ENCODE results near the gene POLR1H.

DNA sequence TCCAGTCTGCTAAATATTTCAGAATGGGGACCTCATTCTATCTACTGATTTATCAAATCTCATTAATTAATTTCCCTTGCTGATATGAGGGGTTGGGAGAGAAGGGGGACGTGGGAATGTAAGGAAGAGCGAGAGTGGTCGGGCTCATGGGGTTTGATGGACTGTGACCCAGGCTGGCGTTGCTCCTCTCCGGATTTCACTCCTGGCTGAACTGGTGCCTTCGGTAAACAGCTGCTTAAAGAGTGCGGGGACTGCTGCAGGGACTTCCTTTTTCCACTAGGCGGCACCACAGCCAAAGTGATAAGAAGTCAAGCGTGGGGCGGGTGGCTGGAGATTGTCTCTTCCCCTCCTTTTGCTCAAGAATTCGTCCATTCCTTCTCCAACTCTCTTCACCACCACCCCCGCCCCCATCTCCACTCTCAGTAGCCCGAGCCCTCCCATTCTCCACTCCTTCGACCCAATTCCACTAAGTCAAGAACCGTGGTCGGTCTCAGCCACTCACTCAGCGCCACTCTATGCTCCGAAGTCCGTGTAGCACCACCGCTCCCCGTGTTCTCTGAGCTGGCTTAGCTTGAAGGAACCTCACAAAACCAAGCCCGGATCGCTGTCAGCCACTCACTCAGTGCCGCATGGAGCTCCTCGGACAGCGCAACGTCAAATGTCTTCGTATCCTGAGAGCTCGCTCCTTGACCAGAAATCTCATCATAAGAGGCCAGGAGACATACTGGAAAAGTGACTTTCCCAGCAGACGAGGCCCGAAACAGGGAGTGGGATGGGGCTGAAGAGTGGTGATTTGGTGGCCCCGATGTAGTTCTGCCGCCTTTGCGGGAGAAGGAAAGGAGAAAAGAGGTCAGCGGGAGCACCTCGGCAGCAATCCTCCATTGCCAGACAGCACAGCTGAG is 42.2 kb downstream of the POLR1H start:
- TF ChIP-seq, protein P1, sequence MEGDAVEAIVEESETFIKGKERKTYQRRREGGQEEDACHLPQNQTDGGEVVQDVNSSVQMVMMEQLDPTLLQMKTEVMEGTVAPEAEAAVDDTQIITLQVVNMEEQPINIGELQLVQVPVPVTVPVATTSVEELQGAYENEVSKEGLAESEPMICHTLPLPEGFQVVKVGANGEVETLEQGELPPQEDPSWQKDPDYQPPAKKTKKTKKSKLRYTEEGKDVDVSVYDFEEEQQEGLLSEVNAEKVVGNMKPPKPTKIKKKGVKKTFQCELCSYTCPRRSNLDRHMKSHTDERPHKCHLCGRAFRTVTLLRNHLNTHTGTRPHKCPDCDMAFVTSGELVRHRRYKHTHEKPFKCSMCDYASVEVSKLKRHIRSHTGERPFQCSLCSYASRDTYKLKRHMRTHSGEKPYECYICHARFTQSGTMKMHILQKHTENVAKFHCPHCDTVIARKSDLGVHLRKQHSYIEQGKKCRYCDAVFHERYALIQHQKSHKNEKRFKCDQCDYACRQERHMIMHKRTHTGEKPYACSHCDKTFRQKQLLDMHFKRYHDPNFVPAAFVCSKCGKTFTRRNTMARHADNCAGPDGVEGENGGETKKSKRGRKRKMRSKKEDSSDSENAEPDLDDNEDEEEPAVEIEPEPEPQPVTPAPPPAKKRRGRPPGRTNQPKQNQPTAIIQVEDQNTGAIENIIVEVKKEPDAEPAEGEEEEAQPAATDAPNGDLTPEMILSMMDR (conservative IDR thresholded peaks at IDR 0.05; ENCODE audit: low read depth in 2 of 2), result peak; percentile 72 to 92
- no peak for TF ChIP-seq POLR2AphosphoS5 (IDR thresholded peaks at IDR 0.05; ENCODE audit: low read depth)
- TF ChIP-seq EZH2phosphoT487 (IDR thresholded peaks at IDR 0.05; ENCODE audit: unreplicated experiment), result no peak
- peak; percentile 46 for TF ChIP-seq EZH2 (IDR thresholded peaks at IDR 0.05; ENCODE audit: low read depth, unreplicated experiment)
- TF ChIP-seq, protein P2, sequence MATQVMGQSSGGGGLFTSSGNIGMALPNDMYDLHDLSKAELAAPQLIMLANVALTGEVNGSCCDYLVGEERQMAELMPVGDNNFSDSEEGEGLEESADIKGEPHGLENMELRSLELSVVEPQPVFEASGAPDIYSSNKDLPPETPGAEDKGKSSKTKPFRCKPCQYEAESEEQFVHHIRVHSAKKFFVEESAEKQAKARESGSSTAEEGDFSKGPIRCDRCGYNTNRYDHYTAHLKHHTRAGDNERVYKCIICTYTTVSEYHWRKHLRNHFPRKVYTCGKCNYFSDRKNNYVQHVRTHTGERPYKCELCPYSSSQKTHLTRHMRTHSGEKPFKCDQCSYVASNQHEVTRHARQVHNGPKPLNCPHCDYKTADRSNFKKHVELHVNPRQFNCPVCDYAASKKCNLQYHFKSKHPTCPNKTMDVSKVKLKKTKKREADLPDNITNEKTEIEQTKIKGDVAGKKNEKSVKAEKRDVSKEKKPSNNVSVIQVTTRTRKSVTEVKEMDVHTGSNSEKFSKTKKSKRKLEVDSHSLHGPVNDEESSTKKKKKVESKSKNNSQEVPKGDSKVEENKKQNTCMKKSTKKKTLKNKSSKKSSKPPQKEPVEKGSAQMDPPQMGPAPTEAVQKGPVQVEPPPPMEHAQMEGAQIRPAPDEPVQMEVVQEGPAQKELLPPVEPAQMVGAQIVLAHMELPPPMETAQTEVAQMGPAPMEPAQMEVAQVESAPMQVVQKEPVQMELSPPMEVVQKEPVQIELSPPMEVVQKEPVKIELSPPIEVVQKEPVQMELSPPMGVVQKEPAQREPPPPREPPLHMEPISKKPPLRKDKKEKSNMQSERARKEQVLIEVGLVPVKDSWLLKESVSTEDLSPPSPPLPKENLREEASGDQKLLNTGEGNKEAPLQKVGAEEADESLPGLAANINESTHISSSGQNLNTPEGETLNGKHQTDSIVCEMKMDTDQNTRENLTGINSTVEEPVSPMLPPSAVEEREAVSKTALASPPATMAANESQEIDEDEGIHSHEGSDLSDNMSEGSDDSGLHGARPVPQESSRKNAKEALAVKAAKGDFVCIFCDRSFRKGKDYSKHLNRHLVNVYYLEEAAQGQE (IDR thresholded peaks at IDR 0.05; ENCODE audit: unreplicated experiment), result no peak
- no peak for TF ChIP-seq CREB1 (CRISPR knock-in tag; IDR thresholded peaks at IDR 0.05; ENCODE audit: low read depth)
- TF ChIP-seq JUNB (IDR thresholded peaks at IDR 0.05; ENCODE audit: unreplicated experiment), result no peak
- TF ChIP-seq, protein P3, sequence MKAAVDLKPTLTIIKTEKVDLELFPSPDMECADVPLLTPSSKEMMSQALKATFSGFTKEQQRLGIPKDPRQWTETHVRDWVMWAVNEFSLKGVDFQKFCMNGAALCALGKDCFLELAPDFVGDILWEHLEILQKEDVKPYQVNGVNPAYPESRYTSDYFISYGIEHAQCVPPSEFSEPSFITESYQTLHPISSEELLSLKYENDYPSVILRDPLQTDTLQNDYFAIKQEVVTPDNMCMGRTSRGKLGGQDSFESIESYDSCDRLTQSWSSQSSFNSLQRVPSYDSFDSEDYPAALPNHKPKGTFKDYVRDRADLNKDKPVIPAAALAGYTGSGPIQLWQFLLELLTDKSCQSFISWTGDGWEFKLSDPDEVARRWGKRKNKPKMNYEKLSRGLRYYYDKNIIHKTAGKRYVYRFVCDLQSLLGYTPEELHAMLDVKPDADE (IDR thresholded peaks at IDR 0.05), result no peak
- no peak for TF ChIP-seq ZNF114 (CRISPR knock-in tag; IDR thresholded peaks at IDR 0.05)
- TF ChIP-seq NANOG (IDR thresholded peaks at IDR 0.05; ENCODE audit: borderline replicate concordance), result no peak

All from GM23338 (cell line).